ENCODE measurements around the gene ARL4C. TPM values are rescaled to one million over a fixed set of nuclear protein-coding genes. Genes with fewer than 3 reads are reported as not detected.

ARL4C gene
- total RNA-seq, 1 experiment from 2014 or later: 151 TPM

DNA sequence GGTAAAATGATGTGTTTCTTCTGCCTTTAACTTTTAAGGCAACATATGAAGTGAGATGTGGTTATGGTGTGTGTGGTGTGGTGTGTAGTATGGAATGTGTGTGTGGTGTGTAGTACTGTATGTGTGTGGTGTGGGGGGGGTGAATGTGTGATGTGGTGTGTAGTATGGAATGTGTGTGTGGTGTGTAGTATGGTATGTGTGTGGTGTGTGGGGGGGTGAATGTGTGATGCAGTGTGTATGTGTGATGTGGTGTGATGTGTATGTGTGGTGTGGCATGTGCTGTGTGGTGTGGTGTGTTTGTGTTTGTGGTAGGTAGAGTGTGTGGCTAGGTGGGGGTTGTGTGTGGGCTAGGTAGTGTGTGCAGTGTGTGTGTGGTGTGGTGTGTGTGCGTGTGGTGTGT lies 17.2 kb upstream of the ARL4C start:
- CTCF ChIA-PET: no interaction called here
- Histone ChIP-seq H3K36me3 (ENCODE audit: control insufficient read depth, insufficient read depth, low read length) (no peaks in the 10 kb centered on the region), H3K27me3 (ENCODE audit: control insufficient read depth, insufficient read depth, low read length) (no peaks in the 10 kb centered on the region), H3K4me3 (ENCODE audit: low read depth in 2 of 2, low read length in 2 of 2) (no peak overlapping the region), H3K9me3 (ENCODE audit: control insufficient read depth, insufficient read depth, low read depth, low read length) (no peaks in the 10 kb centered on the region), H3K27ac (ENCODE audit: low read length) (no peak overlapping the region), H3K4me1 (ENCODE audit: control insufficient read depth, insufficient read depth, low read length) (no peaks in the 10 kb centered on the region)
- POLR2A ChIA-PET: no interaction called here
- intact Hi-C loops (cut with micrococcal nuclease; ENCODE audit: unreplicated experiment) (no loop called here), in situ Hi-C loops (cut with HindIII; ENCODE audit: low pct_unique_long_range_greater_than_20kb, low sequenced_read_pairs) (no loop called here)
- no peak for DNase-seq (ENCODE audit: low read depth, low spot score)
- no peak for ATAC-seq
- BruUV-seq (replicated peaks): no TSS peak
- TF ChIP-seq, protein P1, sequence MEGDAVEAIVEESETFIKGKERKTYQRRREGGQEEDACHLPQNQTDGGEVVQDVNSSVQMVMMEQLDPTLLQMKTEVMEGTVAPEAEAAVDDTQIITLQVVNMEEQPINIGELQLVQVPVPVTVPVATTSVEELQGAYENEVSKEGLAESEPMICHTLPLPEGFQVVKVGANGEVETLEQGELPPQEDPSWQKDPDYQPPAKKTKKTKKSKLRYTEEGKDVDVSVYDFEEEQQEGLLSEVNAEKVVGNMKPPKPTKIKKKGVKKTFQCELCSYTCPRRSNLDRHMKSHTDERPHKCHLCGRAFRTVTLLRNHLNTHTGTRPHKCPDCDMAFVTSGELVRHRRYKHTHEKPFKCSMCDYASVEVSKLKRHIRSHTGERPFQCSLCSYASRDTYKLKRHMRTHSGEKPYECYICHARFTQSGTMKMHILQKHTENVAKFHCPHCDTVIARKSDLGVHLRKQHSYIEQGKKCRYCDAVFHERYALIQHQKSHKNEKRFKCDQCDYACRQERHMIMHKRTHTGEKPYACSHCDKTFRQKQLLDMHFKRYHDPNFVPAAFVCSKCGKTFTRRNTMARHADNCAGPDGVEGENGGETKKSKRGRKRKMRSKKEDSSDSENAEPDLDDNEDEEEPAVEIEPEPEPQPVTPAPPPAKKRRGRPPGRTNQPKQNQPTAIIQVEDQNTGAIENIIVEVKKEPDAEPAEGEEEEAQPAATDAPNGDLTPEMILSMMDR (IDR thresholded peaks at IDR 0.05): no peak
- TF ChIP-seq POLR2AphosphoS5 (IDR thresholded peaks at IDR 0.05; ENCODE audit: low read depth, low read length): no peak
- TF ChIP-seq TCF7L2 (IDR thresholded peaks at IDR 0.05; ENCODE audit: low read depth, low read length): no peak
- TF ChIP-seq SIN3A (IDR thresholded peaks at IDR 0.05; ENCODE audit: borderline replicate concordance, insufficient read depth, low read depth, low read length): no peak
- TF ChIP-seq, protein P2, sequence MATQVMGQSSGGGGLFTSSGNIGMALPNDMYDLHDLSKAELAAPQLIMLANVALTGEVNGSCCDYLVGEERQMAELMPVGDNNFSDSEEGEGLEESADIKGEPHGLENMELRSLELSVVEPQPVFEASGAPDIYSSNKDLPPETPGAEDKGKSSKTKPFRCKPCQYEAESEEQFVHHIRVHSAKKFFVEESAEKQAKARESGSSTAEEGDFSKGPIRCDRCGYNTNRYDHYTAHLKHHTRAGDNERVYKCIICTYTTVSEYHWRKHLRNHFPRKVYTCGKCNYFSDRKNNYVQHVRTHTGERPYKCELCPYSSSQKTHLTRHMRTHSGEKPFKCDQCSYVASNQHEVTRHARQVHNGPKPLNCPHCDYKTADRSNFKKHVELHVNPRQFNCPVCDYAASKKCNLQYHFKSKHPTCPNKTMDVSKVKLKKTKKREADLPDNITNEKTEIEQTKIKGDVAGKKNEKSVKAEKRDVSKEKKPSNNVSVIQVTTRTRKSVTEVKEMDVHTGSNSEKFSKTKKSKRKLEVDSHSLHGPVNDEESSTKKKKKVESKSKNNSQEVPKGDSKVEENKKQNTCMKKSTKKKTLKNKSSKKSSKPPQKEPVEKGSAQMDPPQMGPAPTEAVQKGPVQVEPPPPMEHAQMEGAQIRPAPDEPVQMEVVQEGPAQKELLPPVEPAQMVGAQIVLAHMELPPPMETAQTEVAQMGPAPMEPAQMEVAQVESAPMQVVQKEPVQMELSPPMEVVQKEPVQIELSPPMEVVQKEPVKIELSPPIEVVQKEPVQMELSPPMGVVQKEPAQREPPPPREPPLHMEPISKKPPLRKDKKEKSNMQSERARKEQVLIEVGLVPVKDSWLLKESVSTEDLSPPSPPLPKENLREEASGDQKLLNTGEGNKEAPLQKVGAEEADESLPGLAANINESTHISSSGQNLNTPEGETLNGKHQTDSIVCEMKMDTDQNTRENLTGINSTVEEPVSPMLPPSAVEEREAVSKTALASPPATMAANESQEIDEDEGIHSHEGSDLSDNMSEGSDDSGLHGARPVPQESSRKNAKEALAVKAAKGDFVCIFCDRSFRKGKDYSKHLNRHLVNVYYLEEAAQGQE (IDR thresholded peaks at IDR 0.05; ENCODE audit: insufficient read depth in 1 of 2, low read depth in 2 of 2, low read length in 1 of 2): no peak

DNA sequence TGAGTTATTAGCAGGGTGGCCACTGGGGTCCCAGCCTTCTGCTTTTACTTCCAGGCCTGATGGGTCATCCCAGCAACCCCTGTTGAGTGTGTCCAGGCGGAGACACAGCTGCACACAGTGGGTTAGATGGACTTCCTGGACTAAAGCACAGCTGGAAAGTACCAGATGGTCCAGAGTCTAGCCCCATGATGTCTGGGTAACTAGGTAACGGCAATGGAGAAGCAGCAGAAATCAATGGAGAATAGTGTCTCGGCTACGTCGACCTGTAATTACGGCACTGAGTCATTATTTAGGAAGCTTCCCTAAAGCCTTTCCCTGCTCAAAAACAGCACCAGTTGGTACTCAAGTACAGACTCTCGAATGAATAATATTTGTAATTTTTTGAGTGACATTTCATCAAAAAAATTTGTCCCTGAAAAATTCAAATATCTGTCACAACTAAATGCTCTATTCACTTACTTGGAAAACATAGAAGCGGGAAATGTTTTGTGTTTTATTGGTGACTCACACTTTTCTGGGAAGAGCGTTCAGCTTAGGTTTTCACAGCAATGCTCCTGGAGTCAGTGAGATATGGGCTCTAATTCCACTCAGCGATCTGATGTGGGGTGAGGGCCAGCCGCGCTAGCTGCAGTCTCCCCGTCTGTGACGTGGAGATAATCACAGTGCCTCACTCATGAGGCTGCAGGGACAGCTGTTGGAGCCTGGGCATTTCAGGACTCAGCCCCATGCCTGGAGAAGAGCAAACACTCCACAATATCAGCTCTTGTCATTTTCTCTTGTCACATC lies 16.2 kb upstream of the ARL4C start:
- no peak for ATAC-seq
- ChIA-PET POLR2A (no interaction called here), CTCF (no interaction called here)
- DNase-seq (ENCODE audit: low read depth, low spot score): no peak
- BruUV-seq (replicated peaks): no TSS peak
- no peak overlapping the region for H3K27ac ChIP-seq (ENCODE audit: low read length)
- intact Hi-C loops (cut with micrococcal nuclease; ENCODE audit: unreplicated experiment) (no loop called here), in situ Hi-C loops (cut with HindIII; ENCODE audit: low pct_unique_long_range_greater_than_20kb, low sequenced_read_pairs) (no loop called here)
- TF ChIP-seq POLR2AphosphoS5 (IDR thresholded peaks at IDR 0.05; ENCODE audit: low read depth, low read length): no peak
- TF ChIP-seq, protein P2 (IDR thresholded peaks at IDR 0.05; ENCODE audit: insufficient read depth in 1 of 2, low read depth in 2 of 2, low read length in 1 of 2): no peak
- TF ChIP-seq TCF7L2 (IDR thresholded peaks at IDR 0.05; ENCODE audit: low read depth, low read length): no peak
- no peak for TF ChIP-seq SIN3A (IDR thresholded peaks at IDR 0.05; ENCODE audit: borderline replicate concordance, insufficient read depth, low read depth, low read length)
- TF ChIP-seq, protein P1 (IDR thresholded peaks at IDR 0.05): no peak
- H3K4me1 ChIP-seq (ENCODE audit: control insufficient read depth, insufficient read depth, low read length): no peaks in the 10 kb centered on the region
- H3K27me3 ChIP-seq (ENCODE audit: control insufficient read depth, insufficient read depth, low read length): no peaks in the 10 kb centered on the region
- no peaks in the 10 kb centered on the region for H3K36me3 ChIP-seq (ENCODE audit: control insufficient read depth, insufficient read depth, low read length)
- H3K4me3 ChIP-seq (ENCODE audit: low read depth in 2 of 2, low read length in 2 of 2): no peak overlapping the region
- no peaks in the 10 kb centered on the region for H3K9me3 ChIP-seq (ENCODE audit: control insufficient read depth, insufficient read depth, low read depth, low read length)

Measured in Panc1 (cell line).